Neural progenitor cell (in vitro differentiated cells): ENCODE results near the gene TMEM269. TPM values are rescaled to one million over a fixed set of nuclear protein-coding genes. Genes with fewer than 3 reads are reported as not detected.

Experiments used
- DNase-seq: peaks from one replicate; pipeline ENCODE4 v3.0.0-alpha.2; 2016; ENCODE audit warnings: low spot score
- H2AFZ ChIP-seq: fragments of 200-600 bp; sonication (generic); replicated peaks from 2 replicates; pipeline ENCODE4 v1.6.1; 2016; ENCODE audit warnings: antibody characterized with exemption
- H3F3A ChIP-seq: fragments of 200-600 bp; sonication (generic); 2 replicates; pipeline ENCODE4 v1.6.1; 2016; ENCODE audit warnings: antibody characterized with exemption, low read depth
- H3K27ac ChIP-seq: fragments of 200-600 bp; sonication (generic); 2 replicates; pipeline ENCODE4 v1.5.1; 2016; ENCODE audit warnings: mild to moderate bottlenecking
- H3K27me3 ChIP-seq: fragments of 200-600 bp; sonication (generic); 2 replicates; pipeline ENCODE4 v1.6.1; 2016; ENCODE audit warnings: mild to moderate bottlenecking, moderate library complexity
- H3K36me3 ChIP-seq: fragments of 200-600 bp; sonication (generic); 2 replicates; pipeline ENCODE4 v1.5.1; 2016
- H3K4me1 ChIP-seq: fragments of 200-600 bp; sonication (generic); 2 replicates; pipeline ENCODE4 v1.6.1; 2016; ENCODE audit warnings: mixed run types
- H3K4me2 ChIP-seq: fragments of 200-600 bp; sonication (generic); 2 replicates; pipeline ENCODE4 v1.6.1; 2016
- H3K4me3 ChIP-seq: fragments of 200-600 bp; sonication (generic); 2 replicates; pipeline ENCODE4 v1.5.1; 2016
- H3K79me2 ChIP-seq: fragments of 200-600 bp; sonication (generic); 2 replicates; pipeline ENCODE4 v1.6.1; 2016; ENCODE audit warnings: low read depth
- H3K9ac ChIP-seq: fragments of 200-600 bp; sonication (generic); 2 replicates; pipeline ENCODE4 v1.6.1; 2016
- H3K9me3 ChIP-seq: fragments of 200-600 bp; sonication (generic); 2 replicates; pipeline ENCODE4 v1.5.1; 2016; ENCODE audit warnings: low read depth
- H4K20me1 ChIP-seq: fragments of 200-600 bp; sonication (generic); 2 replicates; pipeline ENCODE4 v1.6.1; 2016; ENCODE audit warnings: low read depth
- H3K27ac Mint-ChIP-seq: 3 replicates; pipeline ENCODE4 v1.8.0; 2021; ENCODE audit warnings: mixed read lengths
- H3K27me3 Mint-ChIP-seq: 2 replicates; pipeline ENCODE4 v1.8.0; 2022; ENCODE audit warnings: low read depth, mild to moderate bottlenecking, inconsistent platforms, moderate library complexity, mixed read lengths; ENCODE audit not compliant: insufficient read depth
- H3K36me3 Mint-ChIP-seq: 3 replicates; pipeline ENCODE4 v1.8.0; 2021; ENCODE audit warnings: mixed read lengths
- H3K4me1 Mint-ChIP-seq: 3 replicates; pipeline ENCODE4 v1.8.0; 2021; ENCODE audit warnings: mixed read lengths
- H3K4me3 Mint-ChIP-seq: 3 replicates; pipeline ENCODE4 v1.8.0; 2021; ENCODE audit warnings: mild to moderate bottlenecking, moderate library complexity, mixed read lengths
- H3K9me3 Mint-ChIP-seq: 3 replicates; pipeline ENCODE4 v1.8.0; 2020; ENCODE audit warnings: mixed read lengths
- CTCF ChIP-seq: fragments of 200-600 bp; sonication (generic); IDR thresholded peaks from 2 replicates; pipeline ENCODE4 v1.5.1; 2017; ENCODE audit warnings: antibody characterized with exemption, mild to moderate bottlenecking
- EZH2 ChIP-seq: fragments of 200-600 bp; sonication (generic); IDR thresholded peaks from 2 replicates; pipeline ENCODE4 v1.6.1; 2017; ENCODE audit warnings: antibody characterized with exemption, mild to moderate bottlenecking, moderate library complexity
- EZH2phosphoT487 ChIP-seq: fragments of 200-600 bp; sonication (generic); IDR thresholded peaks from 2 replicates; pipeline ENCODE4 v1.6.1; 2017; ENCODE audit warnings: antibody characterized with exemption
- total RNA-seq: library from RNA; depleted of rRNA; stranded (reverse); fragments of >200 nt; gene quantifications from 2 replicates; pipeline ENCODE4 v1.2.3, GENCODE V29; 2015; ENCODE audit warnings: low replicate concordance

Gene TMEM269
- total RNA-seq, 1 donor from 2014 or later = 0.47 TPM

- Histone ChIP-seq H3K27ac (no peak overlapping the region), H3K4me2 (no peak overlapping the region), H3F3A (peaks cover 12% of the 10 kb centered on the region), H3K9ac (no peak overlapping the region), H3K27me3 (no peaks in the 10 kb centered on the region), H3K4me1 (peaks cover 8% of the 10 kb centered on the region), H2AFZ (no peak overlapping the region), H3K79me2 (no peaks in the 10 kb centered on the region), H4K20me1 (no peaks in the 10 kb centered on the region), H3K9me3 (no peaks in the 10 kb centered on the region), H3K36me3 (no peaks in the 10 kb centered on the region), H3K4me3 (no peak overlapping the region)
- H3K9me3 Mint-ChIP-seq = peaks cover 3% of the 10 kb centered on the region
- peaks cover 6% of the 10 kb centered on the region for H3K27me3 Mint-ChIP-seq
- peaks cover 20% of the 10 kb centered on the region for H3K4me1 Mint-ChIP-seq
- H3K36me3 Mint-ChIP-seq = peaks cover 3% of the 10 kb centered on the region
- no peak for DNase-seq
- H3K27ac Mint-ChIP-seq = no peak overlapping the region
- H3K4me3 Mint-ChIP-seq = no peak overlapping the region
- TF ChIP-seq EZH2phosphoT487 (no peak), CTCF (no peak), EZH2 (no peak)
Observed at GRCh38 chr1:42830631-42831030, 45.8 kb downstream of the TMEM269 start.

GRCh38 chr1:42831273-42831672 is 46.5 kb downstream of the TMEM269 start:
- Histone ChIP-seq H3K9me3 (no peaks in the 10 kb centered on the region), H3K4me3 (no peak overlapping the region), H2AFZ (no peak overlapping the region), H3F3A (peaks cover 12% of the 10 kb centered on the region), H3K4me1 (peaks cover 8% of the 10 kb centered on the region), H3K27ac (peak overlapping the region; percentile 53), H3K36me3 (no peaks in the 10 kb centered on the region), H3K27me3 (no peaks in the 10 kb centered on the region), H3K9ac (no peak overlapping the region), H3K4me2 (no peak overlapping the region), H3K79me2 (no peaks in the 10 kb centered on the region), H4K20me1 (no peaks in the 10 kb centered on the region)
- Mint-ChIP-seq H3K9me3 (peaks cover 3% of the 10 kb centered on the region), H3K4me3 (no peak overlapping the region), H3K27me3 (peaks cover 7% of the 10 kb centered on the region), H3K4me1 (peaks cover 18% of the 10 kb centered on the region), H3K27ac (no peak overlapping the region), H3K36me3 (peaks cover 3% of the 10 kb centered on the region)
- DNase-seq = peak; percentile 46
- no peak for TF ChIP-seq EZH2
- TF ChIP-seq EZH2phosphoT487 = no peak
- no peak for TF ChIP-seq CTCF

- no peaks in the 10 kb centered on the region for H3K9me3 ChIP-seq
- no peak overlapping the region for H3K27ac Mint-ChIP-seq
- H4K20me1 ChIP-seq = no peaks in the 10 kb centered on the region
- no peak overlapping the region for H3K4me3 Mint-ChIP-seq
- H3K27ac ChIP-seq = no peak overlapping the region
- H3K36me3 ChIP-seq = no peaks in the 10 kb centered on the region
- H3K79me2 ChIP-seq = no peaks in the 10 kb centered on the region
- H3K36me3 Mint-ChIP-seq = peaks cover 3% of the 10 kb centered on the region
- TF ChIP-seq EZH2 (no peak), CTCF (no peak), EZH2phosphoT487 (no peak)
- peaks cover 18% of the 10 kb centered on the region for H3K4me1 Mint-ChIP-seq
- no peak overlapping the region for H3K9ac ChIP-seq
- no peaks in the 10 kb centered on the region for H3K27me3 ChIP-seq
- no peak overlapping the region for H3K4me3 ChIP-seq
- peaks cover 8% of the 10 kb centered on the region for H3K4me1 ChIP-seq
- no peak for DNase-seq
- no peak overlapping the region for H2AFZ ChIP-seq
- H3K4me2 ChIP-seq = no peak overlapping the region
- H3K9me3 Mint-ChIP-seq = peaks cover 3% of the 10 kb centered on the region
- peaks cover 8% of the 10 kb centered on the region for H3K27me3 Mint-ChIP-seq
- H3F3A ChIP-seq = peaks cover 12% of the 10 kb centered on the region
Observed at GRCh38 chr1:42832641-42833240, 48.0 kb downstream of the TMEM269 start.
